Measurements from ENCODE around the gene CTNNA3. TPM values are rescaled to one million over a fixed set of nuclear protein-coding genes. Genes with fewer than 3 reads are reported as not detected.

Gene CTNNA3
- total RNA-seq, 1 experiment from 2014 or later, result 0.85 TPM

DNA sequence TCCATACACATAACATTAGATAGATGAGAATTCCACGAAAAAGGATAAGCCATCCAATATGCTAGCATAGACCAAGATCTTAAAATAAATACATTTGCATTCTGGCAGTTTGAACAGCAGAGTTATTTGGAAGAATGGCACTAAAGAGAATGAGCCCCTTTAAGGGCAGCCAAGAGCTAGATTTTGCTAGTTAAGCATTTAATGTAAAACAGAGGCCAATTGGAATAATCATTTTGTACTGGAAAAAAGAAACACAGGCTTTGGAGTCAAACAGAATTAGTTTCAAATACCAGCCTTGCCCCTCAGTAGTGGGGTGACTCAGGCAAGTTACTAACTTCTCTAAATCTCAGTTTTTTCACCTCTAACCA is 714.0 kb downstream of the CTNNA3 start:
- H3K4me3 ChIP-seq (ENCODE audit: low read depth in 2 of 2, low read length in 2 of 2), result no peak overlapping the region
- H3K27ac ChIP-seq (ENCODE audit: low read length), result no peak overlapping the region
- no TSS peak for BruUV-seq (replicated peaks)
- no peaks in the 10 kb centered on the region for H3K4me1 ChIP-seq (ENCODE audit: control insufficient read depth, insufficient read depth, low read length)
- in situ Hi-C loops (cut with HindIII; ENCODE audit: low pct_unique_long_range_greater_than_20kb, low sequenced_read_pairs), result no loop called here
- DNase-seq (ENCODE audit: low read depth, low spot score) (no peak), ATAC-seq (no peak)
- H3K27me3 ChIP-seq (ENCODE audit: control insufficient read depth, insufficient read depth, low read length), result no peaks in the 10 kb centered on the region
- H3K36me3 ChIP-seq (ENCODE audit: control insufficient read depth, insufficient read depth, low read length), result no peaks in the 10 kb centered on the region
- CTCF ChIA-PET, result no interaction called here
- POLR2A ChIA-PET, result no interaction called here
- intact Hi-C loops (cut with micrococcal nuclease; ENCODE audit: unreplicated experiment), result no loop called here
- no peak for TF ChIP-seq SIN3A (IDR thresholded peaks at IDR 0.05; ENCODE audit: borderline replicate concordance, insufficient read depth, low read depth, low read length)
- TF ChIP-seq, protein P1, sequence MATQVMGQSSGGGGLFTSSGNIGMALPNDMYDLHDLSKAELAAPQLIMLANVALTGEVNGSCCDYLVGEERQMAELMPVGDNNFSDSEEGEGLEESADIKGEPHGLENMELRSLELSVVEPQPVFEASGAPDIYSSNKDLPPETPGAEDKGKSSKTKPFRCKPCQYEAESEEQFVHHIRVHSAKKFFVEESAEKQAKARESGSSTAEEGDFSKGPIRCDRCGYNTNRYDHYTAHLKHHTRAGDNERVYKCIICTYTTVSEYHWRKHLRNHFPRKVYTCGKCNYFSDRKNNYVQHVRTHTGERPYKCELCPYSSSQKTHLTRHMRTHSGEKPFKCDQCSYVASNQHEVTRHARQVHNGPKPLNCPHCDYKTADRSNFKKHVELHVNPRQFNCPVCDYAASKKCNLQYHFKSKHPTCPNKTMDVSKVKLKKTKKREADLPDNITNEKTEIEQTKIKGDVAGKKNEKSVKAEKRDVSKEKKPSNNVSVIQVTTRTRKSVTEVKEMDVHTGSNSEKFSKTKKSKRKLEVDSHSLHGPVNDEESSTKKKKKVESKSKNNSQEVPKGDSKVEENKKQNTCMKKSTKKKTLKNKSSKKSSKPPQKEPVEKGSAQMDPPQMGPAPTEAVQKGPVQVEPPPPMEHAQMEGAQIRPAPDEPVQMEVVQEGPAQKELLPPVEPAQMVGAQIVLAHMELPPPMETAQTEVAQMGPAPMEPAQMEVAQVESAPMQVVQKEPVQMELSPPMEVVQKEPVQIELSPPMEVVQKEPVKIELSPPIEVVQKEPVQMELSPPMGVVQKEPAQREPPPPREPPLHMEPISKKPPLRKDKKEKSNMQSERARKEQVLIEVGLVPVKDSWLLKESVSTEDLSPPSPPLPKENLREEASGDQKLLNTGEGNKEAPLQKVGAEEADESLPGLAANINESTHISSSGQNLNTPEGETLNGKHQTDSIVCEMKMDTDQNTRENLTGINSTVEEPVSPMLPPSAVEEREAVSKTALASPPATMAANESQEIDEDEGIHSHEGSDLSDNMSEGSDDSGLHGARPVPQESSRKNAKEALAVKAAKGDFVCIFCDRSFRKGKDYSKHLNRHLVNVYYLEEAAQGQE (IDR thresholded peaks at IDR 0.05; ENCODE audit: insufficient read depth in 1 of 2, low read depth in 2 of 2, low read length in 1 of 2), result no peak
- TF ChIP-seq, protein P2, sequence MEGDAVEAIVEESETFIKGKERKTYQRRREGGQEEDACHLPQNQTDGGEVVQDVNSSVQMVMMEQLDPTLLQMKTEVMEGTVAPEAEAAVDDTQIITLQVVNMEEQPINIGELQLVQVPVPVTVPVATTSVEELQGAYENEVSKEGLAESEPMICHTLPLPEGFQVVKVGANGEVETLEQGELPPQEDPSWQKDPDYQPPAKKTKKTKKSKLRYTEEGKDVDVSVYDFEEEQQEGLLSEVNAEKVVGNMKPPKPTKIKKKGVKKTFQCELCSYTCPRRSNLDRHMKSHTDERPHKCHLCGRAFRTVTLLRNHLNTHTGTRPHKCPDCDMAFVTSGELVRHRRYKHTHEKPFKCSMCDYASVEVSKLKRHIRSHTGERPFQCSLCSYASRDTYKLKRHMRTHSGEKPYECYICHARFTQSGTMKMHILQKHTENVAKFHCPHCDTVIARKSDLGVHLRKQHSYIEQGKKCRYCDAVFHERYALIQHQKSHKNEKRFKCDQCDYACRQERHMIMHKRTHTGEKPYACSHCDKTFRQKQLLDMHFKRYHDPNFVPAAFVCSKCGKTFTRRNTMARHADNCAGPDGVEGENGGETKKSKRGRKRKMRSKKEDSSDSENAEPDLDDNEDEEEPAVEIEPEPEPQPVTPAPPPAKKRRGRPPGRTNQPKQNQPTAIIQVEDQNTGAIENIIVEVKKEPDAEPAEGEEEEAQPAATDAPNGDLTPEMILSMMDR (IDR thresholded peaks at IDR 0.05), result no peak
- TF ChIP-seq TCF7L2 (IDR thresholded peaks at IDR 0.05; ENCODE audit: low read depth, low read length), result no peak
- no peaks in the 10 kb centered on the region for H3K9me3 ChIP-seq (ENCODE audit: control insufficient read depth, insufficient read depth, low read depth, low read length)

DNA sequence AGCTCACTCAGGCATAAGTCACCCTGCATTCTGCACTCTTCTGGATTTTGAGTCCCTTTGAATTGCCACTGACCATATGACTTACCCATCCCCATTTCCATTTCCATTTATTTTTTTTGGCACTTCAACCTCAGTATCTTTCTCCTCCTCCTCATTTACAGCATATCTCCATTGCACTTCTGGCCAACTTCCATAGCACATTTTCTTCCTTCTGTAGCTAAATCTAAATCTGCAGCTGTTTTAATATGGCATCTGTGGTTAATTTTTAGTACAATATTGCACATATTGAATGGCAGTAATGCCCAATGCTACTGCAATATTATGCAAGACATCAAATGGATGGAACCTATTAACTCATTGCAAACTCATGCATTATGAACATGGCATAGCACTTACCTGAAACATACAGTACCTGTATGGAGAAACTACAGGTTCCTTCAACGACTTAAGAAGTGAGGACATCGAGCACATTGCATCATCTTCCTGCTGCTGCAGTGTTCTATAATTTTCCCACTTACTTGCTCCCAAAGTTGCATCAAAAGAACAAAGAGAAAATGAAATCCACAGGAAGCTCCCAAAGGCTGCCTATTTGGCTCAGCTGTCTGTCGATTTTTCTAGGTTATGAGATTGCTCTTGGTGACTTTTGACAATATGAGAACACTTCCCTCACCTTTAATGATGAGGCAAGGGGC is 714.5 kb downstream of the CTNNA3 start:
- no TSS peak for BruUV-seq (replicated peaks)
- in situ Hi-C loops (cut with HindIII; ENCODE audit: low pct_unique_long_range_greater_than_20kb, low sequenced_read_pairs) (no loop called here), intact Hi-C loops (cut with micrococcal nuclease; ENCODE audit: unreplicated experiment) (no loop called here)
- H3K27ac ChIP-seq (ENCODE audit: low read length), result no peak overlapping the region
- TF ChIP-seq, protein P2 (IDR thresholded peaks at IDR 0.05), result no peak
- TF ChIP-seq, protein P1 (IDR thresholded peaks at IDR 0.05; ENCODE audit: insufficient read depth in 1 of 2, low read depth in 2 of 2, low read length in 1 of 2), result no peak
- TF ChIP-seq TCF7L2 (IDR thresholded peaks at IDR 0.05; ENCODE audit: low read depth, low read length), result no peak
- TF ChIP-seq SIN3A (IDR thresholded peaks at IDR 0.05; ENCODE audit: borderline replicate concordance, insufficient read depth, low read depth, low read length), result no peak
- CTCF ChIA-PET, result no interaction called here
- H3K9me3 ChIP-seq (ENCODE audit: control insufficient read depth, insufficient read depth, low read depth, low read length), result no peaks in the 10 kb centered on the region
- H3K4me1 ChIP-seq (ENCODE audit: control insufficient read depth, insufficient read depth, low read length), result no peaks in the 10 kb centered on the region
- POLR2A ChIA-PET, result interaction anchor here (0.6 kb wide), 1 partner anchor 459 kb away, joined by 9 read pairs; no protein-coding TSS in a partner anchor
- no peak for ATAC-seq
- DNase-seq (ENCODE audit: low read depth, low spot score), result no peak
- no peak overlapping the region for H3K4me3 ChIP-seq (ENCODE audit: low read depth in 2 of 2, low read length in 2 of 2)
- no peaks in the 10 kb centered on the region for H3K27me3 ChIP-seq (ENCODE audit: control insufficient read depth, insufficient read depth, low read length)
- no peaks in the 10 kb centered on the region for H3K36me3 ChIP-seq (ENCODE audit: control insufficient read depth, insufficient read depth, low read length)
